ENCODE results near the gene GRAMD2B. TPM values are rescaled to one million over a fixed set of nuclear protein-coding genes. Genes with fewer than 3 reads are reported as not detected.
"Not testable (repeated sequence)": the region's sequence is repeated elsewhere in the genome, so short reads cannot be mapped to it uniquely, and the experiment has no call there.

Gene GRAMD2B
- total RNA-seq, 1 experiment from 2014 or later: 6.7 TPM

GRCh38 chr5:126469536-126470316 is 46.5 kb downstream of the GRAMD2B start:
- H3K18ac ChIP-seq (ENCODE audit: insufficient read length, low read depth, low read length): no peak overlapping the region
- no CpG with 5 or more reads among the region's 6 CpGs for WGBS (ENCODE audit: extremely low coverage, insufficient read length, low lambda C conversion rate)
- H3K4me1 ChIP-seq (ENCODE audit: insufficient read depth, low read length): peaks cover 4% of the 10 kb centered on the region; the same call in 1 of the 2 replicates
- no peak overlapping the region for H2AFZ ChIP-seq (ENCODE audit: low read length)
- no peaks in the 10 kb centered on the region for H3K9me3 Mint-ChIP-seq
- H3K79me2 ChIP-seq (ENCODE audit: insufficient read depth, low read length): no peaks in the 10 kb centered on the region
- H2BK15ac ChIP-seq (ENCODE audit: low read depth, low read length): no peak overlapping the region
- H3T11ph ChIP-seq (ENCODE audit: low read length): no peak overlapping the region
- H4K91ac ChIP-seq (ENCODE audit: insufficient read length, low read depth, low read length): no peak overlapping the region
- no peaks in the 10 kb centered on the region for H4K20me1 ChIP-seq (ENCODE audit: control insufficient read depth, insufficient read depth, insufficient read length)
- no peak overlapping the region for H2BK120ac ChIP-seq (ENCODE audit: low read depth, low read length, poor library complexity, severe bottlenecking)
- H3K79me1 ChIP-seq (ENCODE audit: insufficient read depth, low read depth, low read length, poor library complexity, severe bottlenecking): no peaks in the 10 kb centered on the region
- H2BK20ac ChIP-seq (ENCODE audit: low read depth, low read length, poor library complexity, severe bottlenecking): no peak overlapping the region
- H3K9me3 ChIP-seq (ENCODE audit: control insufficient read depth, low read depth, low read length): no peaks in the 10 kb centered on the region
- no peak overlapping the region for H3K9ac ChIP-seq (ENCODE audit: extremely low read depth, insufficient read length, low read length)
- no peak overlapping the region for H4K5ac ChIP-seq (ENCODE audit: insufficient read length, low read depth, low read length)
- no peak overlapping the region for H3K23ac ChIP-seq (ENCODE audit: insufficient read length, low read depth, low read length)
- no peak overlapping the region for H3K56ac ChIP-seq (ENCODE audit: insufficient read length, low read depth, low read length)
- no peak overlapping the region for H3K27ac ChIP-seq (ENCODE audit: insufficient read length, low read depth, low read length)
- no peak overlapping the region for H3K14ac ChIP-seq (ENCODE audit: insufficient read depth, low read length)
- no peak overlapping the region for H2BK5ac ChIP-seq (ENCODE audit: insufficient read length, low read length)
- DNase-seq: no peak
- peaks cover 11% of the 10 kb centered on the region for H3K27me3 Mint-ChIP-seq (ENCODE audit: low read depth)
- H3K4me1 Mint-ChIP-seq: peaks cover 15 to 17% of the 10 kb centered on the region in 2 experiments
- no peak for TF ChIP-seq CTCF (conservative IDR thresholded peaks at IDR 0.05)
- H2BK12ac ChIP-seq (ENCODE audit: insufficient read length, low read depth, low read length): no peak overlapping the region
- H3K27ac Mint-ChIP-seq: no peak overlapping the region
- peaks cover 3 to 13% (median 11%) of the 10 kb centered on the region in 3 experiments; a peak in 6 of 7 replicates for H3K36me3 Mint-ChIP-seq (ENCODE audit: insufficient read depth in 1 of 3, low read depth in 3 of 3)
- no peaks in the 10 kb centered on the region for H3K27me3 ChIP-seq (ENCODE audit: insufficient read depth, low read length)
- no peak overlapping the region for H3K4ac ChIP-seq (ENCODE audit: low read depth, low read length)
- no peak overlapping the region for H3K4me2 ChIP-seq (ENCODE audit: insufficient read depth, insufficient read length, low read length)
- H4K8ac ChIP-seq (replicated peaks; ENCODE audit: insufficient read length, low read depth, low read length): no peak overlapping the region
- H3K4me3 Mint-ChIP-seq: no peak overlapping the region
- H2AK5ac ChIP-seq (ENCODE audit: insufficient read length, low read length): no peak overlapping the region
- H3K23me2 ChIP-seq (ENCODE audit: insufficient read length, low read depth, low read length, poor library complexity, severe bottlenecking): no peaks in the 10 kb centered on the region

GRCh38 chr5:126470529-126470928 is 47.3 kb downstream of the GRAMD2B start:
- H2BK20ac ChIP-seq (ENCODE audit: low read depth, low read length, poor library complexity, severe bottlenecking); H3K27ac Mint-ChIP-seq: not testable (repeated sequence)
- H3K36me3 Mint-ChIP-seq (ENCODE audit: insufficient read depth in 1 of 3, low read depth in 3 of 3): peaks cover 3 to 16% (median 11%) of the 10 kb centered on the region in 3 experiments; a peak in 6 of 7 replicates

More at GRCh38 chr5:126470529-126470928, 47.3 kb downstream of the GRAMD2B start:
- not testable (repeated sequence) for H3K56ac ChIP-seq (ENCODE audit: insufficient read length, low read depth, low read length); H3K23me2 ChIP-seq (ENCODE audit: insufficient read length, low read depth, low read length, poor library complexity, severe bottlenecking); H3K23ac ChIP-seq (ENCODE audit: insufficient read length, low read depth, low read length); H3K4me1 ChIP-seq (ENCODE audit: insufficient read depth, low read length); H3K27me3 ChIP-seq (ENCODE audit: insufficient read depth, low read length); H3K4me3 Mint-ChIP-seq; H3K9me3 ChIP-seq (ENCODE audit: control insufficient read depth, low read depth, low read length); H3K9me3 Mint-ChIP-seq; H3K27me3 Mint-ChIP-seq (ENCODE audit: low read depth); H3K27ac ChIP-seq (ENCODE audit: insufficient read length, low read depth, low read length); H3K14ac ChIP-seq (ENCODE audit: insufficient read depth, low read length); H3K9ac ChIP-seq (ENCODE audit: extremely low read depth, insufficient read length, low read length); H3K4me2 ChIP-seq (ENCODE audit: insufficient read depth, insufficient read length, low read length); H4K8ac ChIP-seq (replicated peaks; ENCODE audit: insufficient read length, low read depth, low read length); H4K5ac ChIP-seq (ENCODE audit: insufficient read length, low read depth, low read length); H2BK12ac ChIP-seq (ENCODE audit: insufficient read length, low read depth, low read length); H4K20me1 ChIP-seq (ENCODE audit: control insufficient read depth, insufficient read depth, insufficient read length); H2BK120ac ChIP-seq (ENCODE audit: low read depth, low read length, poor library complexity, severe bottlenecking); H3K4me1 Mint-ChIP-seq; H2BK5ac ChIP-seq (ENCODE audit: insufficient read length, low read length); H2AFZ ChIP-seq (ENCODE audit: low read length); H2AK5ac ChIP-seq (ENCODE audit: insufficient read length, low read length); H3K18ac ChIP-seq (ENCODE audit: insufficient read length, low read depth, low read length); H3K4ac ChIP-seq (ENCODE audit: low read depth, low read length); H3K79me2 ChIP-seq (ENCODE audit: insufficient read depth, low read length); H3T11ph ChIP-seq (ENCODE audit: low read length); DNase-seq; H2BK15ac ChIP-seq (ENCODE audit: low read depth, low read length); H3K79me1 ChIP-seq (ENCODE audit: insufficient read depth, low read depth, low read length, poor library complexity, severe bottlenecking); H4K91ac ChIP-seq (ENCODE audit: insufficient read length, low read depth, low read length)
- WGBS (ENCODE audit: extremely low coverage, insufficient read length, low lambda C conversion rate): no CpG with 5 or more reads among the region's 6 CpGs
